Measurements from ENCODE around the gene AQP7. TPM values are rescaled to one million over a fixed set of nuclear protein-coding genes. Genes with fewer than 3 reads are reported as not detected.

AQP7 gene
- total RNA-seq, 1 donor from 2014 or later = not detected

Other genes with a start within 250 kb of the AQP7 start
- 12.4 and 13.1 TPM in 2 replicates for gene B4GALT1, start 235.2 kb downstream of the AQP7 start, total RNA-seq
- gene SPINK4, start 162.4 kb downstream of the AQP7 start, total RNA-seq = not detected in 2 replicates
- 32.0 and 44.4 TPM in 2 replicates for gene BAG1, start 137.9 kb downstream of the AQP7 start, total RNA-seq
- 62.5 and 99.8 TPM in 2 replicates for gene CHMP5, start 137.5 kb downstream of the AQP7 start, total RNA-seq
- gene NFX1, start 112.1 kb downstream of the AQP7 start, total RNA-seq = 8.5 and 12.3 TPM in 2 replicates
- 0.20 and 0.44 TPM in 2 replicates for gene AQP3, start 45.0 kb upstream of the AQP7 start, total RNA-seq
- gene NOL6, start 71.4 kb upstream of the AQP7 start, total RNA-seq = 8.7 and 14.7 TPM in 2 replicates
- under 0.01 and 0.22 TPM in 2 replicates for gene ANKRD18B, start 121.7 kb upstream of the AQP7 start, total RNA-seq

Data from lung microvascular endothelial cell (primary cell).